ENCODE results near the gene MYOZ2. TPM values are rescaled to one million over a fixed set of nuclear protein-coding genes. Genes with fewer than 3 reads are reported as not detected.
"Not testable (repeated sequence)": the region's sequence is repeated elsewhere in the genome, so short reads cannot be mapped to it uniquely, and the experiment has no call there.

Gene MYOZ2
- polyA plus RNA-seq, 3 donors from 2014 or later, result not detected

DNA sequence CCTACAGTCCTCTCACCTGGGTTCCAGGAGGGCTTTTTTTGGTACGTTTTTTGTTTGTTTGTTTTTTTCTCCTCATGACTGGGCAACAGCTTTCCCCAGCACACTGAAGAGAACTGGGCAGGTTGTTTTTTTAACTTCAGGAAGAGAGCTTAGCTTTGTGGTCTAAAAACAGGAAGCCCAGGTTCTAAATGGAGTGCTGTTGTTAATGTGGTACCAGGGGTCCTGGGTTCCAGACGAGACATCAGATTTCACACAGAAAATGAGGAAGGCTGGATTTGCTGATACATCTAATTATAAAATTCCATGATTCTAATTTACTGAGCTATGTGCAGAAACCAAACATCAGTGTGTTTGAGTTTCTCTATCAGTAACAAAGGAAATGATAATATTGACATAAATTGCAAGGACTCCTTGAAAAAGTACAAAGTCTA is 4.2 kb downstream of the MYOZ2 start:
- H3K4me3 Mint-ChIP-seq, result peak overlapping the region in 2 of 5 donors; percentile 3 to 17
- peak overlapping the region in 1 of 6 donors; percentile 40 for H3K27ac Mint-ChIP-seq
- H3K4me1 Mint-ChIP-seq, result peaks cover 12 to 18% of the 10 kb centered on the region in 2 donors
- peaks cover 0 to 4% (median under 1%) of the 10 kb centered on the region in 3 donors for H3K27me3 Mint-ChIP-seq (ENCODE audit: low read depth in 3 of 3)
- H3K36me3 Mint-ChIP-seq, result no peaks in the 10 kb centered on the region
- no peak for DNase-seq
- H3K9me3 Mint-ChIP-seq, result peaks cover 0 to 2% (median 0%) of the 10 kb centered on the region in 6 donors

DNA sequence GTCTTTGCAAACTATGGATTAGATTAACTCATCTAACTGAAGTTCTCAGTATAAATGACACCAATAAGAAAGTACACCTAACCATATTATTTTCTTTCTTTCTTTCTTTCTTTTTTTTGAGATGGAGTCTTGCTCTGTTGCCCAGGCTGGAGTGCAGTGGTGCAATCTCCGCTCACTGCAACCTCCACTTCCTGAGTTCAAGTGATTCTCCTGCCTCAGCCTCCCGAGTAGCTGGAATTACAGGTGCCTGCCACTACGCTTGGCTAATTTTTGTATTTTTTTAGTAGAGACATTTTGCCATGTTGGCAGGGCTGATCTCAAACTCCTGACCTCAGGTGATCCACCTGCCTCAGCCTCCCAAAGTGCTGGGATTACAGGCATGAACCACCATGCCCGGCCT is 5.7 kb downstream of the MYOZ2 start:
- H3K27me3 Mint-ChIP-seq (ENCODE audit: low read depth in 3 of 3); DNase-seq; H3K27ac Mint-ChIP-seq; H3K4me3 Mint-ChIP-seq; H3K9me3 Mint-ChIP-seq; H3K36me3 Mint-ChIP-seq: not testable (repeated sequence)
- H3K4me1 Mint-ChIP-seq, result peaks cover 12 to 18% of the 10 kb centered on the region in 2 donors

DNA sequence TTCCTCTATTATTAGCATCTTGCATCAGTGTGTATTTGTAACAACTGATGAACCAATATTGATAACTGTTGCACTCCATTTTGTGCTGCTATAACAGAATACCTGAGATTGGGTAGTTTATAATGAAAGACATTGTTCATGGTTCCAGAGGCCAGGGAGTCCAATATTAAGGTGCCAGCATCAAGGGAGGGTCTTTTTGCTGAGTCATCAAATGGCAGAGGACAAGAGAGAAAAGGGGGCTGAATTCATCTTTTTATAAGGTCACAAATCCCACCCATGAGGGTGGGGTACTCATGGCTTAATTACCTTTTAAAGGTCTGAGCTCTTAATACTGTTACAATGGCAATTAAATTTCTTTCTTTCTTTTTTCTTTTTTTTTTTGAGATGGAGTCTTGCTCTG is 7.2 kb downstream of the MYOZ2 start:
- Mint-ChIP-seq H3K36me3 (no peaks in the 10 kb centered on the region), H3K9me3 (peaks cover 0 to 2% (median 0%) of the 10 kb centered on the region in 6 donors), H3K4me3 (no peak overlapping the region), H3K27ac (no peak overlapping the region), H3K27me3 (ENCODE audit: low read depth in 3 of 3) (no peaks in the 10 kb centered on the region), H3K4me1 (peaks cover 12 to 18% of the 10 kb centered on the region in 2 donors)
- DNase-seq, result no peak

DNA sequence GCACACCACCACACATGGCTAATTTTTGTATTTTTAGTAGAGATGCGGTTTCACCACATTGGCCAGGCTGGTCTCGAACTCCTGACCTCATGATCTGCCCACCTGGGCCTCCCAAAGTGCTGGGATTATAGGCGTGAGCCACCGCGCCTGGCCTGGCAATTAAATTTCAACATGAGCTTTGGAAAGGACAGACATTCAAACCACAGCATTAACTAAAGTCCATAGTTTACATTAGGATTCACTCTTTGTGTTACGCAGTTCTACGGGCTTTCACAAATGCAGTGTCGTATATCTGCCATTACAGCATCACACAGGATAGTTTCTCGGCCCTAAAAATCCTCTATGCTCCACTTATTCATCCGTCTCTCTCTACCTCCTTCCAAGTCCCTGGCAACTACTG is 7.7 kb downstream of the MYOZ2 start:
- not testable (repeated sequence) for DNase-seq; H3K9me3 Mint-ChIP-seq; H3K27me3 Mint-ChIP-seq (ENCODE audit: low read depth in 3 of 3); H3K27ac Mint-ChIP-seq; H3K4me3 Mint-ChIP-seq; H3K36me3 Mint-ChIP-seq
- peaks cover 12 to 18% of the 10 kb centered on the region in 2 donors for H3K4me1 Mint-ChIP-seq

DNA sequence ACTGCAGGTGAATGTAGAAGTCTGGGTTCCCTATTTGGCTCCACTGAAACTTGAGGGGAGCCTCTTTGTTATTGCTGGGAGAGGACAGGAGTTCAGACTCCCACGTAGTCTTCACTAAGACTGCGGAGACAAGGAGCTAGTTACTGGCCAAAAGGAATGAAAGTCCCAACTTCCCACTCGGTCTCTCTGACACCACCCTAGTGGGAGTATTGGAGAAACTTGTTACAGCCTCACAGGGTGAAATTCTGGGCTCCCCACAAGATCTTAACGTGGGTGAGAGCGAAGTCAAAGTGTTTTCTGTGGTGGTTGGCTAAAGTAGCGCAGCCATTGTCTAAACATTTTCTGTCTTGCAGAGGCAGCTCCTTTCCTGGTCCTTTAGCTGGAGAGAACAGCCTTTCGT is 13.5 kb downstream of the MYOZ2 start:
- no peak overlapping the region for H3K4me3 Mint-ChIP-seq
- peaks cover 0 to 2% (median 0%) of the 10 kb centered on the region in 3 donors for H3K27me3 Mint-ChIP-seq (ENCODE audit: low read depth in 3 of 3)
- H3K36me3 Mint-ChIP-seq, result no peaks in the 10 kb centered on the region
- H3K9me3 Mint-ChIP-seq, result no peaks in the 10 kb centered on the region
- no peaks in the 10 kb centered on the region for H3K4me1 Mint-ChIP-seq
- no peak for DNase-seq
- no peak overlapping the region for H3K27ac Mint-ChIP-seq

DNA sequence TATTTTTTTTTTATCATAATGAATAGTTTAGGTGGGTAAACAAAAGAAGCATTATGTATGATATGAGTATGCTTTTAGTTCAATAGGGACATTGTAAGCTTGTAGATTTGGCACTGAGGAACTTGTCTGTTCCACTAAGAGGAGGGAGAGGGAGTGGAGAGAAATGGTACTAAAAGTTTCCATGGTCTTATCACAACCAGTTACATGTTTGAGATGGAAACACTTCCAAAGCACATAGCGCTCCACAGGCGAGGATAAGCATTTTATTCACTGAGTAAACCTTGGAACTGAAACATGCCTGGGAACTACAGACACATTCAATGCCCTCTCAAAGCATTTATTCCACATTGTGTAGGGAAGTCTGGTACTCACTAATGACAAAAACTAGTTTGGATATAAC is 15.5 kb downstream of the MYOZ2 start:
- Mint-ChIP-seq H3K4me1 (no peaks in the 10 kb centered on the region), H3K36me3 (no peaks in the 10 kb centered on the region), H3K9me3 (peaks cover 0 to 2% (median 0%) of the 10 kb centered on the region in 6 donors), H3K27me3 (ENCODE audit: low read depth in 3 of 3) (peaks cover 0 to 11% (median 2%) of the 10 kb centered on the region in 3 donors), H3K4me3 (no peak overlapping the region), H3K27ac (no peak overlapping the region)
- no peak for DNase-seq

DNA sequence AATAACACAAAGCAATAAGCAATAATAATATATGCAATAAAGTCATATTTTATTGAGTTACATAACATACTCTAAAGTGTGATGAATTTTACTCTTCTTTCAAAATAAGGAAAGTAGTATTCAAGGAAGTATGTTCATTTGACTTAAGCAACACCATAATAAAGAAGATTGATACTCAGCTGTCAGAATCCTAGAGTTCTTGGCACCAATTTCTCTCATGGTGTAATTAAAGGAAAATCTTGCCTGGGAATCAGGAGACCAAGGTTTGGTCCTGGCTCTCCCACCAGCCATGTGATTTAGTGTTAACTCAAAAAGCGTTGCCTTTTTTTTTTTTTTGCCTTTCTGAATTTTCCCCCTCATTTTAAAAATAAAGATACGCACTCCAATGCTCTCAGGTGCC is 17.1 kb downstream of the MYOZ2 start:
- Mint-ChIP-seq H3K27me3 (ENCODE audit: low read depth in 3 of 3) (peaks cover 0 to 11% (median 2%) of the 10 kb centered on the region in 3 donors), H3K4me1 (no peaks in the 10 kb centered on the region)

DNA sequence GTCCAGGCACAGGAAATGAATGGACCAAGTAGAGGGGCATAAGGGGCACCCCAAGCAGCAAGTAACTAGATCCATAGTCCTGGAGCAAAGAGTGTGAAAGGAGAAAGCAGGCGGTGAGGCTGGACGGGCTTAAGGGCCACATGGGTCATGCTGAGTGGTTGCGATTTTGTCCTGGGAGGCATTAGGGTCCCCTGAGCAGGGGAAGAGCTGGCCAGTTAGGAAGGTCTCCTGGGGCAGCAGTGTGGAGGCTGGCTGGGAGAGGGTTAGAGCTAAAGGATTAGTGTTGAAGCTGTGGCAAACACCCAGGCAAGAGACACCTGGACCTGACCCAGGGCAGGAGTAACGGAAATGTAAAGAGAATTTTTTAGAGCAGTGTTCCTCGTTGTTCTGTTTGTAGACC is 26.5 kb downstream of the MYOZ2 start:
- no peak for DNase-seq
- H3K4me3 Mint-ChIP-seq, result no peak overlapping the region
- H3K4me1 Mint-ChIP-seq, result no peaks in the 10 kb centered on the region
- no peak overlapping the region for H3K27ac Mint-ChIP-seq
- H3K9me3 Mint-ChIP-seq, result no peaks in the 10 kb centered on the region
- H3K27me3 Mint-ChIP-seq (ENCODE audit: low read depth in 3 of 3), result peaks cover 0 to 7% (median 2%) of the 10 kb centered on the region in 3 donors
- H3K36me3 Mint-ChIP-seq, result no peaks in the 10 kb centered on the region

More for the DNA sequence above, 17.1 kb downstream of the MYOZ2 start:
- Mint-ChIP-seq H3K9me3 (peaks cover 0 to 2% (median 0%) of the 10 kb centered on the region in 6 donors), H3K27ac (no peak overlapping the region), H3K4me3 (no peak overlapping the region), H3K36me3 (no peaks in the 10 kb centered on the region)
- DNase-seq, result no peak

DNA sequence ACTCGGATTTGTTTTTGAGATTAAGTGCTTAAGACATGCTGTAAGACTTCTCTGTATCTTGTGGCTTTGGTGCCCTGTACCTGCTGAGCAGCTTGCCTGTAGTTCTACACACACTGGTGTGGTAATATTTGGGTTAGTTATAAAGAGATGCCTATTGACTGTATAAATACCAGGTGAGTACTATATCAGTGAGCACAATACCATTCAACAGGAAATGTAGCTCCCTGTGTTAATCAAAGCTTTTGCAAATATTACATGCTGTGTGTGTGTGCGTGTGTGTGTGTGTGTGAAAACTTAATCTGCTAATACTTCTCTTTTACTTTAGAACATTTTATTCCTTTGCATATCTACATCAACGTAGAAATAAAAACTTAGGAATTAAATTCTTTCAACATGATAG is 30.1 kb downstream of the MYOZ2 start:
- no peaks in the 10 kb centered on the region for H3K36me3 Mint-ChIP-seq
- peaks cover 0 to 11% (median 4%) of the 10 kb centered on the region in 3 donors for H3K27me3 Mint-ChIP-seq (ENCODE audit: low read depth in 3 of 3)
- DNase-seq, result no peak
- no peak overlapping the region for H3K4me3 Mint-ChIP-seq
- no peaks in the 10 kb centered on the region for H3K9me3 Mint-ChIP-seq
- H3K27ac Mint-ChIP-seq, result no peak overlapping the region
- H3K4me1 Mint-ChIP-seq, result no peaks in the 10 kb centered on the region

DNA sequence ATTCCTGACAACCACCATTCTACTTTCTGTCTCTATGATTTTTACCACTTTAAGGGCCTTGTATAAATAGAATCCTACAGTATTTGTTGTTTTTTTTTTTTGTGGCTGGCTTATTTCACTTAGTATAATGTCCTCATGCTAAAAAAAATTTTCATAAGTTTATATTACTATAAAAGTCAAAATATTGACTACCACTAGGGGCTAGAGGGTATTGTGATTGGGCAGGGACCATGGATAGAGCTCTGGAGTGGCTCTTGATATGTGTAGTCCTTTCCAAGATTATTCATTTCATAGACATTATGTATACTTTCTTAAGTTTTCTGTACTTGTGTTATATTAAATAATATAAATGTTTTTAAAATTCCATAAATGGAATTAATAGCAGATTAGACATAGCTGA is 34.6 kb downstream of the MYOZ2 start:
- no peaks in the 10 kb centered on the region for H3K4me1 Mint-ChIP-seq
- H3K27ac Mint-ChIP-seq, result no peak overlapping the region
- no peaks in the 10 kb centered on the region for H3K9me3 Mint-ChIP-seq
- peaks cover 0 to 6% (median 2%) of the 10 kb centered on the region in 3 donors for H3K27me3 Mint-ChIP-seq (ENCODE audit: low read depth in 3 of 3)
- H3K4me3 Mint-ChIP-seq, result no peak overlapping the region
- no peak for DNase-seq
- H3K36me3 Mint-ChIP-seq, result no peaks in the 10 kb centered on the region

DNA sequence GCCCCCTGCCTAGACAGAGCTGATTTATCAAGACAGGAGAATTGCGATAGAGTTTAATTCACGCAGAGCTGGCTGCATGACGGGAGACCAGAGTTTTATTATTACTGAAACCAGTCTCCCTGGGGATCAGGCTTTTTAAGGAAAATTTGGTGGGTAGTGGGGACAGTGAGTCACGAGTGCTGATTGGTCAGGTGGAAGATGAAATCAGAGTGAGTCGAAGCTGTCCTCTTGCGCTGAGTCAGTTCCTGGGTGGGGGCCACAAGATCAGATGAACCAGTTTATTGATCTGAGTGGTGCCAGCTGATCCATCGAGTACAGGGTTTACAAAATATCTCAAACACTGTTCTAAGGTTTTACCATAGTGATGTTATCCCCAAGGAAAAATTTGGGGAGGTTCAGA is 36.6 kb downstream of the MYOZ2 start:
- Mint-ChIP-seq H3K36me3 (no peaks in the 10 kb centered on the region), H3K4me1 (no peaks in the 10 kb centered on the region), H3K4me3 (no peak overlapping the region), H3K9me3 (no peaks in the 10 kb centered on the region), H3K27ac (no peak overlapping the region), H3K27me3 (ENCODE audit: low read depth in 3 of 3) (peaks cover 2 to 11% (median 2%) of the 10 kb centered on the region in 3 donors)
- DNase-seq, result no peak

DNA sequence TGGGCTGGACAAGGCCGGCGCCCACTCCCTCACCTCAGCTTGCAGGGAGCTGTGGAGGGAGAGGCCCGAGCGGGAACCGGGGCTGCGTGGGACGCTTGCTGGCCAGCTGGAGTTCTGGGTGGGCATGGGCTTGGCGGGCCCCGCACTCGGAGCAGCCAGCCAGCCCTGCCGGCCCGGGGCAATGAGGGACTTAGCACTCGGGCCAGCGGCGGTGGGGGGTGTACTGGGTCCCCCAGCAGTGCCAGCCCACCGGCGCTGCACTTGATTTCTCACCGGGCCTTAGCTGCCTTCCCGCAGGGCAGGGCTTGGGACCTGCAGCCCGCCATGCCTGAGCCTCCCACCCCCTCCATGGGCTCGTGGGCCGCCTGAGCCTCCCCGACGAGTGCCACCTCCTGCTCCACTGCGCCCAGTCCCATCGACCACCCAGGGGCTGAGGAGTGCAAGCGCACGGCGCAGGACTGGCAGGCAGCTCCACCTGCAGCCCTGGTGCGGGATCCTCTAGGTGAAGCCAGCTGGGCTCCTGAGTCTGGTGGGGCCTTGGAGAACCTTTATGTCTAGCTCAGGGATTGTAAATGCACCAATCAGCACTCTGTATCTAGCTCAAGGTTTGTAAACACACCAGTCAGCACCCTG is 38.2 kb downstream of the MYOZ2 start:
- H3K9me3 Mint-ChIP-seq, H3K4me1 Mint-ChIP-seq, DNase-seq, H3K4me3 Mint-ChIP-seq, H3K27ac Mint-ChIP-seq, H3K36me3 Mint-ChIP-seq: not testable (repeated sequence)
- H3K27me3 Mint-ChIP-seq (ENCODE audit: low read depth in 3 of 3), result peaks cover 2 to 11% (median 2%) of the 10 kb centered on the region in 3 donors

DNA sequence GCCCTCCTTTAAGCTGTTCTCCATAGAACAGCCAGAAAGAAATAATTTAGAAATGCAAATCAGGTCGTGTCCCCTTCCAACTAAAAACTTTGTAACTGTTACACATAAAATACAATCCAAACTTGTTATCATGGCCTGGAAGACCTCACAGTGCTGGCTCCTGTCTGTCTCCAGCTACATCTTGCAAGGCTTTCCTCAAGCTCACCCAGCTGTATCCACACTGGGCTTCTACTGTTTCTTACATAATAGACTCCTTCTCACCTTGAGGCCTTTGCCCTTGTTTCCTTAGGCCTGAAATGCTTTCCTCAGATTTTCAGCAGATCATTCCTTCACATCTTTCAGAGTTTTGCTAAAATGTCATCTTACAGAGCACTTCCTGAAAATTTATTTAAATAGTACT is 43.4 kb downstream of the MYOZ2 start:
- H3K36me3 Mint-ChIP-seq, result no peaks in the 10 kb centered on the region
- no peak overlapping the region for H3K4me3 Mint-ChIP-seq
- peaks cover 2 to 16% (median 2%) of the 10 kb centered on the region in 3 donors for H3K27me3 Mint-ChIP-seq (ENCODE audit: low read depth in 3 of 3)
- H3K27ac Mint-ChIP-seq, result no peak overlapping the region
- DNase-seq, result no peak
- no peaks in the 10 kb centered on the region for H3K4me1 Mint-ChIP-seq
- H3K9me3 Mint-ChIP-seq, result no peaks in the 10 kb centered on the region

DNA sequence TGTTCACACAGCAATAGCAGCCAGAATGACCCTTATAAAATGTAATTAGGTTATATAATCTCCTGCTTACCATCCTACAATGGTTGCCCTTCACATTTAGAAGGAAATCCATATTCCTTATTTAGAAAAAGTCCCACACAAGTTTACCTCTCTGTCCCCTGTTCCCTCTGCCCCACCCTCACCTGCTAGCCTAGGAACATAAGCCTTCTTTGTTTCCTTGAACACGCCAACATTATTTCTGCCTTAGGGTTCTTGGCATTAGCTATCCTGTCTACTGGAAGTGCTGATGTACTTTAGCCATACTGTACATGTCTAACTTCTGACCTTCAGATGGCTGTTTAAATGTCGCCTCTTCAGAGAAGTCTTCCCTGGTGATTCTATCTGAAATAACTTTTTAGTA is 48.5 kb downstream of the MYOZ2 start:
- Mint-ChIP-seq H3K27me3 (ENCODE audit: low read depth in 3 of 3) (peaks cover 0 to 5% (median 2%) of the 10 kb centered on the region in 3 donors), H3K27ac (no peak overlapping the region), H3K4me3 (no peak overlapping the region), H3K9me3 (no peaks in the 10 kb centered on the region), H3K36me3 (no peaks in the 10 kb centered on the region), H3K4me1 (no peaks in the 10 kb centered on the region)
- DNase-seq, result no peak

DNA sequence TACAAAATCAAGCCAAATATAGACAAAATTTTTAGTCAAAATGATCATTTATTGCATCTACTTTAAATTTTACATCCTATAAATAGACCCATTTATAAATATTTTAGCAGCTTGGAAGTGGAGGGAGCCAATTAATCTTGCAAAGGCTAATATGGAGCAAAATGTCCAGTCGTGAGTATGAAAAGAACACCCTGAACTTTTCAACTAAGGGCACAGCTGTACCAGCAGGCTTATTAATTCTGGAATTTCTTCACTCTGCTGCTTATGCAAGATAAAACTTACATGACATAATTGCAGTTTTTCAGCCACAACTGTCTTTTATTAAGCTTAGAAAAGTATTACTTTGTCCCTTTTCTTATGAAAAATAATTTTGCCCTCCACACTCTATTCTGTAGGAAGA is 54.0 kb downstream of the MYOZ2 start:
- Mint-ChIP-seq H3K27ac (no peak overlapping the region), H3K36me3 (no peaks in the 10 kb centered on the region), H3K4me1 (no peaks in the 10 kb centered on the region), H3K9me3 (no peaks in the 10 kb centered on the region), H3K27me3 (ENCODE audit: low read depth in 3 of 3) (peaks cover 0 to 5% (median 0%) of the 10 kb centered on the region in 3 donors), H3K4me3 (no peak overlapping the region)
- DNase-seq, result no peak
